HL-60/S4 treated with phorbol 12-myristate 13-acetate at 8.2 ng/mL for 4 days and 3 days (cell line): ENCODE results near the gene NSF.
"Not testable (repeated sequence)": the region's sequence is repeated elsewhere in the genome, so short reads cannot be mapped to it uniquely, and the experiment has no call there.

Experiments
- in situ Hi-C: fragments of 300-500 bp; cut with MboI; formaldehyde crosslinking; loops from 2 replicates; pipeline ENCODE4 v1.15.0; 2022; ENCODE audit warnings: low sequenced_read_pairs

Gene NSF

DNA sequence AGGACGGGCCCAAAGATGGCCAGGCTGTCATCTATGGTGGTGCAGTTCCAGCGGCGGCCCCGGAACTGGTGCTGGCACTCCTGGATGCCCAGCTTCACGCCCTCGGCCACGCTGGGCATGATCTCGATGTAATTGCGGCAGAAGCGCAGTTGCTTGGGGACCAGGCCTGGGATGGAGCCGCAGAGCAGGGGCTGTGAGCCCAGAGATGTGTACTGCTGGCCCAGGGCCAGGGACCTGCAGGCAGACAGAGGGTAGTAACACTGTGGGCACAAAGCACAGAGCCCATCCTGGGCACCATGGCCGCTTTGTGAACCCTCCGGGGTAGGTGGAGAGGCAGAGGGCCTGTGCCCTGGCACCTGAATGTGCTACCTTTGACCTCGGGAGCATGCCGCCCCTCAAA is 183.2 kb downstream of the NSF start:
- in situ Hi-C loops: no loop called here

DNA sequence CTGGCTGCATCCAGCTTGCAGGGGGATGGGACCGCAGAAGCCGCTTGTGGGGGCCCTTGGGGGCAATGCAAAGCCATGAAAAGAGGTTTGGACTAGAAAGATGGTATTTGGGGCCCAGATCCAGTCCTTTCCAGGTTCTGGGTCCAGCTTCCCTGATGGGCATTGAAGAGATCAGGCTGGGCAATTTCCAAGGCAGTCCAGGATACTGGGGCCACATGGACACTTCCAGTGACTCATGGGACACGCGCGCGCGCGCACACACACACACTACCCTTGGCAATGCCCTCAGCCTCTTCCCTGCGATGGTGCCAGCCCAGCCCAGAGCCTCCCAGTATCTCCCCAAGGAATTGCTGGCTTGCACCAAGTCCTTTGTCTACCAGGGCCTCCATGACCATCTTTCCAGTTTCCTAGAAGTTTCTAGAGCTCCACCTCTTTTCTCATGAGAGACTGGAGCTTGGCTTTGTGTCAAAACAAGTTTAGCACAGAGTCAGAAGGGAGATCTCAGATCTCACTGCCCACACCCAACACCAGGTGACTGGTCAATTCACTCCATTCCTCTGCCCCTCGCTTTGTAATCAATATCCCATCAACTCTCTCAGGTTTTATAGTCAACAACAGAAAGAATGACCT is 183.8 kb downstream of the NSF start:
- in situ Hi-C loops: no loop called here

DNA sequence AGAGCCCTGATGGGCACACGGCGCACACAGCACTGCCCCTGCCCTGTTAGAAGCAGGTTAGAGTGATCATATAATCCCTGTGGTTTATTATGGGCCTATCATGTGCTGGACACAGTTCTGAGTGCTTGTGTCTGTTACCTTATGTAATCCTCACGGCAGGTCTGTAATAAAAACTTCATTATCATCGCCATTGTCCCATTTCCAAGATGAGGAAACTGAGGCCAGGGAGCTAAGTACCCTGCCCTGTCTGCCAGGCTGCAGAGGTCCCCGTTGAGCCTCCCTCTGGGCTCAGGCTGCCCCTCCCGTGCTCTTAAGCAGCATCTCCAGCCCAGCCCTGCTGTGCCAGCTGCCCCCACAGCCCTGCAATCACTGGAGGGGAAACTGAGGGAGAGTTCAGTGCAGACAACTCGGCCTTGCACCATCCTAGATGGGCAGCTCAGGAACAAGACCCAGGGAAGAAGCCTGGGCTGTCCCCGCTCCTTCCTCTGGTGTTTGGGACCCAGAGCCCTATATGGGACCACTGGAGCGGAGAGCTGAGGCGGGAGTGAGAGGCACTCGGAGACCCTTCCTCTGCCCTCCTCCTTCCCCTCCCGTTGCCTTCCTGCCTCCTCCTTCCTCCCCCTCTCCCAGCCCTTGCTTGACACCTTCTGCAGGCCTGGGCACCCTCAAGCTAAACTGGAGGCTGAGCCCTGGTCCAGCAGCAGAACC is 186.0 kb downstream of the NSF start:
- in situ Hi-C loops: no loop called here

DNA sequence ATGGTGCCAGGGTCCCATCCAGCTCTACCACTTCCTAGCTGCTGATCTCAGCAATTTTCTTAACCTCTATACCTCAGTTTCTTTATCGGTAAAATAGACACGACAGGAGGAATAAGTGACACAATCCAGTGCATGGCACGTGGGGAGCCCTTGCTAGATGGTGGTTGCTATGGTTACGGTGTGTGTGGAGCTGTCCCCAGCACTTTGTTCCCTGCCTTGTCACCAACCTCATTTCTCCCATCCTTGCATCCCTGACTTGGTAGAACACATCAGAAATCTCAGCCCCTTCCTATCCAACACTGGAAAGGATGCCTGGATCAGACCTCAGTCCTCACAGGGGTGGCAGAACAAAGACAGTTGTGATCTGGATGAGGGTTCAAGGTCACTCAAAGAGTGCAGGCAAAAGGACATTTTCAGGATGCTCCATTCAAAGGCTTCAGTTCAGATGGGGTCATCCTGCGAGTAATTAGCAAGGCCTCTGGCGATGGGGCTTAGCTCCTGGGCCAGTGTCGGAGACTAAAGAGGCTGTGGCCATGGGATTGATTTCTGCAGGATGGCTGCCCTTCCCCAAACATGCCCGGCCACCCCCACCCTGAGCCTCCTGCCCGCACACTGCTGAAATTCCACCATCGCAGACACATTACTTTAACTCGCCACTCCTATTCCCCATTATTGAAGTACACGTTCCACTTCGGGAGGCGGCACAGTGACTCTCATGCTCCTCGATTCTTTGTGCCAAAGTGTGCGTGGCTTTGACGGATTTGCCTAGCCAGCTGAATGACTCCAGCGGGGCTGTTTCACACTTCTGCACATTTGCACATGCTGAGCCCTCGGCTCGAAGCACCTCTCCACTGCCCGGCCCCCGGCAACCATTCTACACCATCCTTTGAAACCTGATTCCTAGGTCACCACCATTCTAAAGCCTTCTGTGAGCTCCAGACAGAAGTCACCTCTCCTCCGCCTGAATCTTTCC is 187.8 kb downstream of the NSF start:
- in situ Hi-C loops: no loop called here

DNA sequence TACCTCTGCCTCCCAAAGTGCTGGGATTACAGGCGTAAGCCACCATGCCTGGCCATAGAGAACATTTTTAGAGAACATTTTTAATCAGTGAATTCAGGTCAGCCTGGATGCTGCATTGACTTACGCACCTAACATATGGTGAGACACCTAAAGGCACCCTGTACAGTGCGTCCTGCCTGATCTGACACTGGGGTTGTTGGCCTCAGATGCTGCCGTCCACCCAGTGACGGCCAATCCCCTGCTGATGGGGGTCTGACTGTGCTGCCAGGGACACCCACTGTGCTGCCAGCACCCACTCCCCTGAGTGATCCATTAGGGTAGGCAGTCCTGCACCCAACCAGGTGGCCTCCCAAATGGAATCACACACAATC is 189.5 kb downstream of the NSF start:
- in situ Hi-C loops: no loop called here

DNA sequence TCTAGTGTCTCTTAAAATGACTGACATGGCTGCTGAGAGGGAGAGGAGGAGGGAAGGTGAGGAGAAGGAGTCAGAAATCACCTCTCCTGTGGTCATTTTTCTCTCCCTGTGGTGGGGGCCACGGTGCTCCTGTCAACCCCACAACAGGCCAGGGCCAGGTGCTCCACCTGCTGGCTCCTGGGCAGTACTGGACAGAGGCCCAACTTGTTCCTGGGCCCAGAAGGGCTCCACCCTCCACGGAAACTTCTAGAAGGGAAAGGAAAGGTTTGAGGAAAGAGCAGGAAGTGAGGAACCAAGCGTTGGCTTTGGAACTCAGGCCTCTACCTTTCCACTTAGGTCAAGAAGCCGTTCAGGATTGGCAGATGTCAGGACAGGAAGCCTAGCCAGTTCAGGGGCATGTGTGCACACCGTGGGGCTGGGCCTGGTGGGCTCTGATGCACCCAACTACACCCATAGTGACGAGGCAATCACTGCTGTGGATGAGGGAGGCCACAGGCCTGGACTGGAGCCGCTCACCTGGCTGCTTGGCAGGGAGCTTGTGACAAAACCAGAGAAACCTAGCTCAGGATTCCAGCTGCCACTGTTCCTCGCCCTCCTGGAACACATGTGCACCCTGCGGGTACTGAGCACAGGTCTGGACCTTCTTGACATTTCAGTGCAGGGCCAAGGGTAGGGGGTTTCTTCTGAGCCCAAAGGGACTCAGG is 191.9 kb downstream of the NSF start:
- in situ Hi-C loops: no loop called here

DNA sequence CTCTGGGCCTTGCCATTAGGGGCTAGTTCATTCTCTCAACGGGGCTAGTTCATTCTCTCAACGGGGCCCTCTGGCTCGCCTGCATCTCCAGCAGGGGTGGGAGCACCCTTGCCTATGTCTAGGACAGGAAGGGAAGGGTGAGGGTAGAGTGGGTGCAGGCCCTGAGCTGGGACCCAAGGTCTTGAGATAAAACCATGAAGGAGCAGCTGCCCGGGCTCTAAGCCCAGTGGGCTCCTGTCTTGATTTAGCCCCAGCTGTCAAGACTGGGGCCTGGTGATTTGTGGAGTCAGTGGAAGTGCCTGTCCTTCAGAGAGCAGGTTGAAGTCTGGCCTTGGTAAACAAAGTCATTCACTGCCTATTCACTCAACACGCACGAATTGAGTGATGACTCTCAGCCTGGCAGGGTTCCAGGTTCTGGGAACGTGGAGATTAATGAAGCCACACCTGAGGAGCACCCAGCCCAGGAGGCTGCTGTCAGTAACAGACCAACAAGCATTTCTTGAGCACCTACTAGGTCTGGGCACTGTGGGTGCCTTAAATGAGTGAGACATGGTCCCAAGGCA is 192.6 kb downstream of the NSF start:
- in situ Hi-C loops: no loop called here

DNA sequence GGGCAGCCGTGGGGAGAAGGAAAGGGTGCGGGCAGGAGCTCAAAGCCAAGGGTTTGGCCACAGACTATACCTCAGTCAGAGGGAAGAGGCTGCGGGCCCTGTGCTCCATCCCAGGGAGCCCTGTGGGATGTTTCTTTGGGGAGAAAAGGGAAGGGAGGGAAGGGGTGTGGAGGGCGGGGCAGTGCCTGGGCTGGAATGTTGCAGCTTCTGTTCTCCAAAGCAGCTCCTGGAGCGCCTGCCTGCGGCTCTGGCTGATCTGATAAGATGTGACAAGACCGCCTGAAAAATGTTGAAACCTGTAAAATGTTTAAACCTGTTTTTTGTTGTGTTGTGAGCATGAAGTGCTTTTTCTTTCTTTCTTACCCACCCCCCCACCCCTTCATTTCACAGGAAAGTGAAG is 195.2 kb downstream of the NSF start:
- in situ Hi-C loops: no loop called here

DNA sequence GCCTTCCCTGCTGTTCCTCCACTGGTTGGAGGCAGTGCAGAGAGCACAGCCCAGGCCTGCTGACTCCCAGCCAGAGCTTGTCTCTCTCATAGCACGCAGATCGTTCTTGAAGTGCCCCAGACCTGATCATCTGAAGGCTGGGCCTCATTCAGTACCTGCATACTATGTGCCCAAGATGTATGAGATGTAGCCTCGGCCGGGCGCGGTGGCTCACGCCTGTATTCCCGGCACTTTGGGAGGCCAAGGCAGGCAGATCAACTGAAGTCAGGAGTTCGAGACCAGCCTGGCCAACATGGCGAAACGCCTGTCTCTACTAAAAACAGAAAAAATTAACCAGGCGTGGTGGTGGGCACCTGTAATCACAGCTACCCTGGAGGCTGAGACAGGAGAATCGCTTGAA is 197.0 kb downstream of the NSF start:
- in situ Hi-C loops: no loop called here

DNA sequence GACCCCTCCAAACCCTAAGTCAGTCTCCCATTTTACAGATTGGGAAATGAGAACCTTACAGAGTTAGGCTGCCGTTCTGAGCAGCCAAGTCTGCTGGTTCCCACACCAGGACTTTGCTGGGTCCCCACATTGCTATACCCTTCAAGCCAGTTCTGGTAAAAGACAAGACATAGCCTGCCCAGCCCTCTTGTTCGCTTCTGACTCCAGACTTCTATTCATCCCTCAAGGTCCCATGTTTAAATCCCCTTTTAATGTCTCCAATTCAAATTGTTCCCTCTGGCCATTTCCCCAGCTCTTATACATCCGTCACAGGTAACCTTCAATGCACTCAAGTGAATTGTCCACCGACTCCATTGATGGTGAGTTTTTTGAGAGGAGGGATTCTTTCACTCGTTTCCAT is 197.8 kb downstream of the NSF start:
- in situ Hi-C loops: no loop called here

DNA sequence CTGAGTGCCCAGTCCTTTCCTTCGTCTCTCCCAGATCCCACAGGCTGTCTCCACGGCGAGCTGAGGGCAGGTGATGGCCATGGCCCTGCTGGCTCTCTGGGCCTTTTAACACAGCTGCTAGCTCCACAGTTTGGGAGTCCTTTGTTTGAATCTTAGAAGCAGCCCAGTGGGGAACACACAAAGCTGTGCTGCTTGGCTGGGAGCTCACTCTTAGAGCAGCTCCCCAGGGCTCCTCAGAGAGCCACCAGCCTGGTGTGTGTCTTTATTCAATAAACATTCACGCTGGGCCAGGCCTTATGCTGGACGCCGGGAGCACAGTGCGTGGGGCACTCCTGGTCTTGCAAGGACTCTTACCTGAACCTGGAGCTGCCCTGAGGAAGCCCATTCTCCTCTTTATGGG is 198.3 kb downstream of the NSF start:
- in situ Hi-C loops: no loop called here

DNA sequence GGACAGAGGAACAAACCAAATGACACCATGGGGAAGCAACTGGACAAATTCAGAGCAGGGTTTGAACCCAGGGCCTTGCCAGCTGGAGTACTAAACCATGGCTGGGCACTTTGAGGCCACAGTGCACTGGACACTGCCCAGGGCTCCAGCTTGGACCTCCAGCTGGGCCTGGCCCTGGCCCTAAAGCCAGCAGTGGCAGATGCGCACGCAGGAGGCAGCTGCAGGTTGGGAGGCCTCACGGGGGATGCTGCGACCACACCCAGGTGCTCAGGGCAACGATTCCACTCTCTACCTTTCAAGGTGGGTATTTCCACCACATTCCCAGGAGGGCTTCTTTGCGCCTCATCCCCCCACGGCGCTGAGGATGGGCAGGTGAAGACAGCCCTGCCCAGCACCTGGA is 199.1 kb downstream of the NSF start:
- in situ Hi-C loops: no loop called here

DNA sequence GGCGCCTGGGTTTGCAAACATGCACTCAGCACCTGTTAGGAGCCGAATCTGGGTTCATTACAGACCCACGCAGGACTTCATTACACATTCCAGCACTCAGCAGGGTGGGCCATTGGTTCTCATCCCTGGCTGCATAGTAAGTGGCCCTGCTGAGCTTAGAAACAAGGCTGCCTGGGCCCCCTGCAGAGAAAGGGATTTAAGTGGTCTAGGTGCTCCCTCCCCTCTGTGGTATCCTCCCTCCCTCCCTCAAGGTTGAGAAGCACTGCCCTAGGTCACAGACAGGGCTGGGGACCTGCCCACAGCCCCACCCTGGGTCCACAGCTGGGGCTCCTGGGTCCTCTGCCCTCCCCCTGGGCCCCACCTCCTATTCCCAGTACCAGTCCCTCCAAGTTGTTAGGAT is 199.7 kb downstream of the NSF start:
- in situ Hi-C loops: no loop called here

DNA sequence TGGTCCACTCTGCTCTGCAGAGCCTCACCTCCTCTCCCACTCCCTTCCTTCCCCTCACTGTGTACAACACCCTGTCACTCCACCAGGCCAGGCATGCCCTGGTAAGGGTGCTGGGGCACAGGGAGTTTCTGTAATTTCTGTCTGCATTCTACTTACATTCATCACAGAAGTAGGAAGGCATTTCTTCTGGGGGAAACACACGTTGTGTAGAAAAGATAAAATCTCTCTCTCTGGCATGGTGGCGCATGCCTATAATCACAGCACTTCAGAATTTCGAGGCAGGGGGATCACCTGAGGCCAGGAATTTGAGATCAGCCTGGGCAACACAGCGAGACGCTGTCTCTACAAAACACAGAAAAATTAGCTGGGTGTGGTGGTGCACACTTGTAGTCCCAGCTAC is 201.1 kb downstream of the NSF start:
- in situ Hi-C loops: no loop called here

DNA sequence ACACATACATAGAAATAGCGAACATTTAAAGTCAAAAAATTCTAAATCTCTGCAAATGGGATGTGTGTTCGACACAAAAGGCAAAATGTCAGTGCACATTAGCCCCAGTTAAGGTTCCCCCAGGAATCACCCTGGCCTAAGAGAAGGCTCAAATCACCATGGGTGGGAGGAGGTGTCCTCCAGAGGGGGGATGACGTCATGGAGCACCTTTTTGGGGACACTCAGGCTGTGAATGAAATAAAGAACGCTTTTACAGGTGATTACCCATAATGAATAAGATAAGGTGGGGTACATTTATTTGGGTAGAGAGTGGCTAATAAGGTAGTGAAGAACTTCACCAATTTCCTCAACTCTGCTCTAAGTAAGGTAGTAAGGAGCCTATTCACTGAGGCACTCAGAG is 201.6 kb downstream of the NSF start:
- in situ Hi-C loops: no loop called here

DNA sequence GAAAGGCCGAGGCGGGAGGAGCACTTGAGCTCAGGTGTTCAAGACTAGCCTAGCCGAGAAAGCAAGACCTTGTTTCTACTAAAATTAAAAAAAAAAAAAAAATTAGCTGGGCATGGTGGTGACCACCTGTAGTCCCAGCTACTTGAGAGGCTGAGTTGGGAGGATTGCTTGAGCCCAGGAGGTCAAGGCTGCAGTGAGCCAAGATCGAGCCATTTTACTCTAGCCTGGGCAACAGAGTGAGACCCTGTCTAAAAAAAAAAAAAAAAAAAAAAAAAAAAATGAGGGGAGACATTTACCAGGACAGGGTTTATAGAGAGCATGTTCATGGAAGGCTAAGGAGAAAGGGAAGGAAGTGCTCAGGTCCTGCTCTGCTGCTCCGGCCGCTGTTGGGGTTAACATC is 202.6 kb downstream of the NSF start:
- in situ Hi-C loops: not testable (repeated sequence)

DNA sequence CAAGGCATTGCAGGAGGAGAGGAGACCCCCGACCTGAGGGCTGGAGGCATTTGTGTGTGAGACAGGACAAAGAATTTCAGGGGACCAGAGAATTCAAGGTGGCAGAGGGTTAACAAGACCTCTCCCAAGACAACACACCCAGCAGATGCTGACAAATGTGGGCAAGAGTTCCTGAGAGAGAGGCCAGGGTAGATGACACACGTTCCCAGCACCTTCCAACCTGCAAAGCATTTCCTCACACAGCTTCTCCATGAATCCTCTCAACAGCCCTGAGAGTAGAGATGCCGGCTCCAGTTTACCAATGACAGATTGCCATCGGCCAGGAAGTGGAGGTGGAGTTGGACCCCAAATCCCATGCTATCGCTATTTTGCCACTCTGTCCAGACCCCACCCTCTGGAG is 203.1 kb downstream of the NSF start:
- in situ Hi-C loops: no loop called here

DNA sequence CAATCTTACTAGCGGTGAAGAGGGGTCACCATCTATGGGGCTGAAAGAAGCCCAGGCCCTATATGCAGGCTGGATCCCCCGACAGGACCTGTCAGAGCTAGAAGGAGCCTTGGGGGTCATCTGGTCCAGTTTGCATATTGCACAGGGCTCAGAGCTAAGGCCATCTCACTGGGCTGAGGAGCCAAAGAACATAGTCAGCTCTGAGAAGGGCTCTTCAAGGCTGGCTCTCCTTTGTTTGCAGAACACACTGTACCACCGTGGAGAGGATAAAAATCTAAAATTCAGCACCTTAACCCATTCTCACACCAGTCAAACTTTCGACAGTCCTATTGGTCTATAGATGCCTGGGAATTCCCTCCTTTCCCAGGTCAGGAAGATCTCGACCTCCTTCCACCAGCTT is 203.8 kb downstream of the NSF start:
- in situ Hi-C loops: no loop called here

DNA sequence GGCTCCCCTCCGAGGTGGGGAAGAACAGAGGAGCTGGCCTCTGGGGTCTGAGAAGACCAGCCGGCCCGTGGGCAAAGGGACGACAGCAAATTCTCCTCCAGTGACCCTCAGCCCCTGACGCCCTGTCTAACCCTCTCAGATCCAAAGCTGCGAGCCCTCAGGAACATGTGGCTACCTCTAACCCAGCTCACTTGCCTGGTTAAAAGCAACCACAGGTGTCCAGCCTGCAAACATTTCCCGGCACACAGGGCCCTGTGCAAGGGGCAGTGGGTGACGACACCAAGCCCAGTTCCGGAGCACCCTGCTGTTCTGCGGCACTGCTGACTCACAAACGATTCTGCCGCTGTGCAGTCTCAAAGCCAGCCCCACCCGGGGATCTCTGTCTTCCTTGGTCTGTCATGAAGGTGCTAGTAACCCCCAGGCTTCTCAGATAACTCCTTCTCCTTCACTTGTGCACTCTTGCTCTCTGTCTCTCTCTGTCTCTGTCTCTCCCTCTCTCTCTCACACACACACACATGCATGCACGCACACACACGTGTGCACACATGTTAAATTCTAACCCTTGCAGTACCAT is 205.0 kb downstream of the NSF start:
- in situ Hi-C loops: no loop called here

DNA sequence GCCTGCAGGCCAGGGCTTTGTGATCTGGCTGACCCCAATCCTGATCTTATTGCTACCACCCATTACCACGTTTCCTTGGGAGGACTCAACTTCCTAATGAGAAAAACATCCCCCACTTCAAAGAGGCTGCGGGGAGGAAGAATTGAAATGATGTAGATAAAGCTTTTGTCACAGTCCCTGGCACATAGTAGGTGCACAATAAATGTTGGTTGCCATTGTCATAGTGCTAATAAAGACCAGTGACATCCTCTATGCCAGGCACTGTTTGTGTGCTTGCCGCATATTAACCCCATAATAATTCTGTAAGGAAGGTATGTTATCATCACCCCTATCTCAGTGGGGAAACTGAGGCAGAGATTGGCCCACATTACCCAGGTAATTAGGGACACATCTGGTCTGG is 205.6 kb downstream of the NSF start:
- in situ Hi-C loops: no loop called here

DNA sequence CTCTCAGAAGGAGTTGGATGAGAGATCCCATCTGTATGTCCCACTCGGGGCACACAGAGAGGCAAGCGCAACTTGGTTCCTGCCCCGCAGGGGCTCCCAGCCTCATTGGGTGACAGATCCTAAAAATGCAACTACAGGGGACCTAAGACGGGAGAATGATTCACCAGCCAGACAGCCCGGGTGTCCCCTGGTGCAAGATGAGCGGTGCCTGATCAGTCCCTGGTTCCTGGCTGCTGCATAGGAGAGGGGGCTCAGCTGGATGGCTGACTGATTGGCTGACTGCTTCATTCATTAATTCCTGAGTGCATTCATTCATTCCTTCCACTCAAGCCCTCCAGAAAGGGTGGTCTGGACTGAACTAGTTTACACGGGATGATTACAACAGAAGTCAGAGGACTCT is 206.1 kb downstream of the NSF start:
- in situ Hi-C loops: no loop called here
